ENCODE data around the gene CCDC178.

DNA sequence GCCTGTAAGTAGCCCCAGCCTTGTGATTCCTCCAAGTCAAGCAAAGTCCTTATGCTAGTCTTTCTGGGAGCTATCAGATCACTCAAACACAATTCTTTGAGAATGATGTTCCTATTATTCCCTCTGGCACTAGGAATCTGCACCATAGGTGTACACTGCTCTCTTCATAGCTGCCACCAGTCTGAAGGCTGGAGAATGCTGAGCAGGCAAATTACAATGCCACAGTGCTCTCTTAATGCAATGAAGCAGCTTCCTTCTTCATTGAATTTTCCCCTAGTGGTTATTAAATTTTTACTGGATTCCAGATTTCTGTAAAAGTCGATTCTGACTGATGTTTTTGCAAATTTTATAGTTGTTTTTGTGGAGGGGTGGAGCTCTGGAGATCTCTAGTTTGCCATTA is 84.8 kb downstream of the CCDC178 start:
- TF ChIP-seq POLR2AphosphoS5 (IDR thresholded peaks at IDR 0.05; ENCODE audit: borderline replicate concordance, low read depth, low read length) (no peak), EZH2 (IDR thresholded peaks at IDR 0.05) (no peak)

All from SK-N-MC (cell line).